ENCODE measurements around the gene KAZN. TPM values are rescaled to one million over a fixed set of nuclear protein-coding genes. Genes with fewer than 3 reads are reported as not detected.
A peak's percentile ranks its signal among the peaks of the same experiment; 100 is the strongest.

Gene KAZN
- total and polyA plus RNA-seq, 2 of the 8 experiments (the other 6 are each of a cell fraction or from before 2014, with no cell fraction given), result 3.7 to 11.8 TPM

DNA sequence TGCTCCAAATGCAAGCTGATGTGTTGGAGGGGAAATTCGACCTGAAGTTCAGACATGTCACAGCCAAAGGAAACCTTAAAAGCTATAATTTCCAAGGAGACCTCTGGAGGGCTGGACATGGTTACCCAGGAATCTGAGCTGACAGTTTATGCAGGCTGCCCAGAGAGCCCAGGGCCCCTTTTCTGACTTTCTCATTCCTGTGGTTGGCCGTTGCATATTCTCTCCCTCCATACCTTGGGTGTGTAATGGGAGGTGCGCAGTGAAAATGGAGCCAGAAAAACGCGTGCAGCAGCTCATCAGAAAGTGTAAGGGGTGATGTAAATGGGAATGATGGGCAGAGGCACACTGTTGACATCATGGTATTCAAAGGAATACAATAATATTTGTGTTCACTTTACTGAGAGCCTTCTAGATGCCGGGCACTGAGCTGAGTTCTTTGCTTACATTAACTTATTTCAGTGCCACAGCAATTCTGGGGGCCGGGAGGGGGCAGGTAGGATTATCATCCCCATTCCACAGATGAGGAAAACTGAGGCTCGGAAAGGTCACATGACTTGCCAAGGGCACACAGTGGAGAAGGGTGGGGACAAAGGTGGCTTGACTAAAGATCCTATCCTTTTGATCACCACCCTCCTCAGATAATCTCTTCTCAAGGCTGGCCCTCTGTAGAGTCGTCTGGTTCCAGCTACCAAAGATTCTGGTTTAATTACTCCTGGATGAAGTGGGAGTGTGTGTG lies 38.6 kb downstream of the KAZN start:
- Histone ChIP-seq H3K9ac (replicated peaks in 1 of 4; ENCODE audit: extremely low read depth in 1 of 4, low read depth in 3 of 4, low read length in 3 of 4) (no peak overlapping the region), H4K91ac (replicated peaks; ENCODE audit: insufficient read length, low read length) (no peak overlapping the region), H2BK15ac (ENCODE audit: low read length) (no peak overlapping the region), H3K56ac (replicated peaks; ENCODE audit: insufficient read length, low read depth, low read length) (no peak overlapping the region), H4K20me1 (replicated peaks in 1 of 2; ENCODE audit: control insufficient read depth in 1 of 2, insufficient read depth in 2 of 2, low read length in 2 of 2) (peaks cover 0 to 2% of the 10 kb centered on the region in 2 experiments), H2AFZ (ENCODE audit: low read length) (no peak overlapping the region), H2BK12ac (ENCODE audit: low read depth, low read length) (no peak overlapping the region), H2AK5ac (ENCODE audit: low read depth, low read length) (no peak overlapping the region), H3K4me3 (ENCODE audit: extremely low read depth in 1 of 4, insufficient read depth in 2 of 4, low read depth in 3 of 4, low read length in 4 of 4) (no peak overlapping the region), H4K8ac (ENCODE audit: extremely low read depth, insufficient read depth, low read length) (no peak overlapping the region), H3K18ac (ENCODE audit: extremely low read depth, low read length) (no peak overlapping the region), H3K9me3 (ENCODE audit: insufficient read depth in 2 of 2, low read depth in 1 of 2, low read length in 1 of 2) (no peaks in the 10 kb centered on the region), H3K23ac (ENCODE audit: insufficient read length) (no peak overlapping the region), H2BK5ac (ENCODE audit: low read depth, low read length) (no peak overlapping the region), H3K4me1 (replicated peaks in 1 of 4; ENCODE audit: control insufficient read depth in 3 of 4, insufficient read depth in 4 of 4, low read length in 3 of 4) (no peaks in the 10 kb centered on the region), H3K14ac (ENCODE audit: insufficient read length) (no peak overlapping the region), H3K27ac (ENCODE audit: low read depth, low read length) (no peak overlapping the region), H3K4me2 (ENCODE audit: insufficient read depth in 1 of 2, low read depth in 2 of 2, low read length in 2 of 2) (no peak overlapping the region), H3K4ac (replicated peaks; ENCODE audit: insufficient read length, low read depth, low read length) (no peak overlapping the region), H3K79me2 (ENCODE audit: control insufficient read depth in 1 of 2, insufficient read depth in 2 of 2, low read length in 2 of 2) (no peaks in the 10 kb centered on the region), H2BK120ac (replicated peaks; ENCODE audit: low read depth, low read length) (no peak overlapping the region), H3K23me2 (ENCODE audit: low read depth, low read length) (no peaks in the 10 kb centered on the region), H4K5ac (ENCODE audit: insufficient read length, low read depth, low read length) (no peak overlapping the region), H3K36me3 (ENCODE audit: control insufficient read depth in 2 of 4, insufficient read depth in 4 of 4, low read length in 3 of 4) (no peaks in the 10 kb centered on the region), H3K27me3 (replicated peaks in 1 of 4; ENCODE audit: control insufficient read depth in 3 of 4, extremely low read depth in 1 of 4, insufficient read depth in 3 of 4, low read length in 3 of 4) (no peaks in the 10 kb centered on the region), H2BK20ac (ENCODE audit: low read length) (no peak overlapping the region), H3K79me1 (ENCODE audit: low read depth, low read length) (peaks cover 4% of the 10 kb centered on the region; the same call in 1 of the 2 replicates)
- DNase-seq (ENCODE audit: low read depth in 1 of 2, low spot score in 2 of 2), result no peak
- POLR2A ChIA-PET (ENCODE audit: partially characterized antibody), result interaction anchor here (1.1 kb wide), 1 partner anchor 10 kb away, joined by 3 read pairs; no protein-coding TSS in a partner anchor
- no peak for TF ChIP-seq SIN3A (conservative IDR thresholded peaks at IDR 0.05 in 1 of 2, IDR thresholded peaks at IDR 0.05 in 1 of 2; ENCODE audit: low read depth in 1 of 2, low read length in 2 of 2)
- no peak for TF ChIP-seq POLR2A (IDR thresholded peaks at IDR 0.05; ENCODE audit: control extremely low read depth in 1 of 2, low read depth in 2 of 2, low read length in 2 of 2)
- TF ChIP-seq SP1 (IDR thresholded peaks at IDR 0.05; ENCODE audit: low read depth, low read length), result no peak
- no peak for TF ChIP-seq TAF7 (optimal IDR thresholded peaks at IDR 0.05; ENCODE audit: borderline replicate concordance, low read depth, low read length)
- no peak for TF ChIP-seq SIRT6 (IDR thresholded peaks at IDR 0.05; ENCODE audit: low read length)
- TF ChIP-seq JUN (IDR thresholded peaks at IDR 0.05; ENCODE audit: low read depth, low read length), result no peak
- TF ChIP-seq KDM4A (IDR thresholded peaks at IDR 0.05; ENCODE audit: low read depth, low read length, severe bottlenecking), result no peak
- peak; percentile 57; the same call in 1 of the 2 replicates for TF ChIP-seq KDM1A (IDR thresholded peaks at IDR 0.05; ENCODE audit: borderline replicate concordance, low read length)
- TF ChIP-seq, protein P1, sequence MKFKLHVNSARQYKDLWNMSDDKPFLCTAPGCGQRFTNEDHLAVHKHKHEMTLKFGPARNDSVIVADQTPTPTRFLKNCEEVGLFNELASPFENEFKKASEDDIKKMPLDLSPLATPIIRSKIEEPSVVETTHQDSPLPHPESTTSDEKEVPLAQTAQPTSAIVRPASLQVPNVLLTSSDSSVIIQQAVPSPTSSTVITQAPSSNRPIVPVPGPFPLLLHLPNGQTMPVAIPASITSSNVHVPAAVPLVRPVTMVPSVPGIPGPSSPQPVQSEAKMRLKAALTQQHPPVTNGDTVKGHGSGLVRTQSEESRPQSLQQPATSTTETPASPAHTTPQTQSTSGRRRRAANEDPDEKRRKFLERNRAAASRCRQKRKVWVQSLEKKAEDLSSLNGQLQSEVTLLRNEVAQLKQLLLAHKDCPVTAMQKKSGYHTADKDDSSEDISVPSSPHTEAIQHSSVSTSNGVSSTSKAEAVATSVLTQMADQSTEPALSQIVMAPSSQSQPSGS (IDR thresholded peaks at IDR 0.05; ENCODE audit: low read length), result no peak
- no peak for FAIRE-seq
- CTCF ChIA-PET (ENCODE audit: partially characterized antibody), result interaction anchor here (0.6 to 1.7 kb wide), 4 partner anchors 13 to 1346 kb away, joined by 3 to 5 read pairs (median 4); no protein-coding TSS in a partner anchor
- 86% methylated on average over 9 of the region's 9 CpGs; no CpG with 5 or more reads in 1 of the 2 experiments for WGBS, 2 experiments (ENCODE audit: extremely low coverage in 1 of 2, insufficient coverage in 1 of 2, insufficient read length in 1 of 2, insufficient replicate concordance in 2 of 2, low coverage in 1 of 2, low lambda C conversion rate in 2 of 2, missing lambda C conversion rate in 1 of 2)
